ENCODE data around the gene DPH7.

GRCh38 chr9:137613259-137613658 is 34.5 kb upstream of the DPH7 start:
- TF ChIP-seq CTCF (IDR thresholded peaks at IDR 0.05; ENCODE audit: insufficient read depth, low read depth, low read length) (no peak), EZH2 (IDR thresholded peaks at IDR 0.05; ENCODE audit: insufficient read depth, low read length) (no peak)
